ENCODE results near the gene ZNF221. TPM values are rescaled to one million over a fixed set of nuclear protein-coding genes. Genes with fewer than 3 reads are reported as not detected.
"Not testable (repeated sequence)": the region's sequence is repeated elsewhere in the genome, so short reads cannot be mapped to it uniquely, and the experiment has no call there.

The ZNF221 gene
- total RNA-seq, 1 donor from 2014 or later, result 11.2 TPM

DNA sequence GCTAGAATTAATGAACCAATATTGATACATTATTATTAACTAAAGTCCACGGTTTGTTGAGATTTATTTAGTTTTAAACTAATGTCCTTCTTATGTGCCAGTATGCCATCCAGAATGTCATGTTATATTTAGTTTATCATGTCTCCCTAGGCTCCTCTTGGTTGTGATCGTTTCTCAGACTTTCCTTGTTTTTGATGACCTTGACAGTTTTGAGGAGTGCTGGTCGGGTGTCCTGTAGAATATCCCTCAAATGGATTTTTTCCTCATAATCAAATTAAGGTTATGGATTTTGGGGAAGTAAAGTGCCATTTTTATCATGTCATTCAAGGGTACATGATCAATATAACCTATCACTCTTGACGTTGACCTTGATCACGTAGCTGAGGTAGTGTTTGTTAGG, 9.8 kb upstream of the ZNF221 start:
- H3K27ac Mint-ChIP-seq, result no peak overlapping the region
- peaks cover 33% of the 10 kb centered on the region for H3K27me3 Mint-ChIP-seq (ENCODE audit: low read depth)
- no peak overlapping the region for H3K4me3 Mint-ChIP-seq
- TF ChIP-seq, protein P1, sequence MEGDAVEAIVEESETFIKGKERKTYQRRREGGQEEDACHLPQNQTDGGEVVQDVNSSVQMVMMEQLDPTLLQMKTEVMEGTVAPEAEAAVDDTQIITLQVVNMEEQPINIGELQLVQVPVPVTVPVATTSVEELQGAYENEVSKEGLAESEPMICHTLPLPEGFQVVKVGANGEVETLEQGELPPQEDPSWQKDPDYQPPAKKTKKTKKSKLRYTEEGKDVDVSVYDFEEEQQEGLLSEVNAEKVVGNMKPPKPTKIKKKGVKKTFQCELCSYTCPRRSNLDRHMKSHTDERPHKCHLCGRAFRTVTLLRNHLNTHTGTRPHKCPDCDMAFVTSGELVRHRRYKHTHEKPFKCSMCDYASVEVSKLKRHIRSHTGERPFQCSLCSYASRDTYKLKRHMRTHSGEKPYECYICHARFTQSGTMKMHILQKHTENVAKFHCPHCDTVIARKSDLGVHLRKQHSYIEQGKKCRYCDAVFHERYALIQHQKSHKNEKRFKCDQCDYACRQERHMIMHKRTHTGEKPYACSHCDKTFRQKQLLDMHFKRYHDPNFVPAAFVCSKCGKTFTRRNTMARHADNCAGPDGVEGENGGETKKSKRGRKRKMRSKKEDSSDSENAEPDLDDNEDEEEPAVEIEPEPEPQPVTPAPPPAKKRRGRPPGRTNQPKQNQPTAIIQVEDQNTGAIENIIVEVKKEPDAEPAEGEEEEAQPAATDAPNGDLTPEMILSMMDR (IDR thresholded peaks at IDR 0.05; ENCODE audit: unreplicated experiment), result no peak
- H3K4me1 Mint-ChIP-seq, result no peaks in the 10 kb centered on the region
- DNase-seq (ENCODE audit: low spot score in 2 of 2, unreplicated experiment in 2 of 2), result no peak
- H3K9me3 Mint-ChIP-seq, result peaks cover 32% of the 10 kb centered on the region
- no peaks in the 10 kb centered on the region for H3K36me3 Mint-ChIP-seq

DNA sequence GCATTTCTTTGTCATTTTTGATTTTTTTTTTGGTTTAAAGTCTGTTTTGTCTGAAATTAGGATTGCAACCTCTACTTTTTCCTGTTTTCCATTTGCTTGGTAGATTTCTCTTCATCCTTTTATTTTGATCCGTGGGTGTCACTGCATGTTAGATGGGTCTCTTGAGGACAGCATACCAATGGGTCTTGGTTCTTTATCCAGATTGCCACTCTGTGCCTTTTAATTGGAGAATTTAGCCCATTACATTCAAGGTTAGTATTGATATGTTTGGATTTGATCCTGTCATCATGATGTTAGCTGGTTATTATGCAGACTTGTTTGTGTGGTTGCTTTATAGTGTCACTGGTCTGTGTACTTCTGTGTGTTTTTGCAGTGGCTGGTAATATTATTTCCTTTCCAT, 3.6 kb upstream of the ZNF221 start:
- DNase-seq (ENCODE audit: low spot score in 2 of 2, unreplicated experiment in 2 of 2); H3K27ac Mint-ChIP-seq; H3K4me1 Mint-ChIP-seq; H3K4me3 Mint-ChIP-seq: not testable (repeated sequence)
- H3K27me3 Mint-ChIP-seq (ENCODE audit: low read depth), result peaks cover 26% of the 10 kb centered on the region
- H3K9me3 Mint-ChIP-seq, result peaks cover 49% of the 10 kb centered on the region
- peaks cover 15% of the 10 kb centered on the region for H3K36me3 Mint-ChIP-seq

DNA sequence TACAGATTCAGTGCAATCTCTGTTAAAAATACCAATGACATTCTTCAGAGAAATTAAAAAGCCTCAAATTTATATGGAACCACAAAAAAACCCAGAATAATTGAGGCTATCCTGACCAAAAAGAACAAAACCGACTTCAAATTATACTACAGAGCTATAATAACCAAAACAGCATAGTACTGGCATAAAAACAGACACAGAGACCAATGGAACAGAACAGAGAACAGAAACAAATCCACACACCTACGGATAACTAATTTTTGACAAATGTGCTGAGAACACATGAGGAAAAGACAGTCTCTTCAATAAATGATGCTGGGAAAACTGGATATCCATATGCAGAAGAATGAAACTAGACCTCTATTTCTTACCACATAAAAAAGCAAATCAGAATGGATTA, 1.2 kb upstream of the ZNF221 start:
- not testable (repeated sequence) for DNase-seq (ENCODE audit: low spot score in 2 of 2, unreplicated experiment in 2 of 2); H3K27ac Mint-ChIP-seq; H3K4me1 Mint-ChIP-seq
- Mint-ChIP-seq H3K36me3 (peaks cover 29% of the 10 kb centered on the region), H3K27me3 (ENCODE audit: low read depth) (peaks cover 19% of the 10 kb centered on the region), H3K4me3 (peak overlapping the region; percentile 40), H3K9me3 (peaks cover 59% of the 10 kb centered on the region)

DNA sequence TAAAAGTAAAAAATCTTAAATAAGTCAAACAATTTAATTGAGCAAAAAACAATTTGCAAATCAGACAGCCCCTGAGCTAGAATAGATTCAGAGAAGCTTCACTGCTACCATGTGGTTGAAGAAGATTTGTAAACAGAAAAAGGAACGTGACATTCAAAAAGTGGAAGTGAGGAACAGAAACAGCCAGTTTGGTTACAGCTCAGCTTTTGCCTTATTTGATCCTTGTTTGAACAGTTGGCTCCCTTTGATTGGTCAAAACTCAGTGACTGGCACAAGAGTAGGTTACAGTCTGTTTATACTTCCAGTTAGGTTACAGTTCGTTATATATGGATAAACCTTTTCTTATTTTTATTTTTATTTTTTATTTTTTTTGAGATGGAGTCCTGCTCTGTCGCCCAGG, 5.8 kb downstream of the ZNF221 start:
- H3K27ac Mint-ChIP-seq, result no peak overlapping the region
- no peaks in the 10 kb centered on the region for H3K27me3 Mint-ChIP-seq (ENCODE audit: low read depth)
- DNase-seq (ENCODE audit: low spot score in 2 of 2, unreplicated experiment in 2 of 2), result no peak
- peaks cover 69% of the 10 kb centered on the region for H3K36me3 Mint-ChIP-seq
- no peaks in the 10 kb centered on the region for H3K4me1 Mint-ChIP-seq
- peaks cover 70% of the 10 kb centered on the region for H3K9me3 Mint-ChIP-seq
- no peak overlapping the region for H3K4me3 Mint-ChIP-seq
- TF ChIP-seq, protein P1 (IDR thresholded peaks at IDR 0.05; ENCODE audit: unreplicated experiment), result no peak

DNA sequence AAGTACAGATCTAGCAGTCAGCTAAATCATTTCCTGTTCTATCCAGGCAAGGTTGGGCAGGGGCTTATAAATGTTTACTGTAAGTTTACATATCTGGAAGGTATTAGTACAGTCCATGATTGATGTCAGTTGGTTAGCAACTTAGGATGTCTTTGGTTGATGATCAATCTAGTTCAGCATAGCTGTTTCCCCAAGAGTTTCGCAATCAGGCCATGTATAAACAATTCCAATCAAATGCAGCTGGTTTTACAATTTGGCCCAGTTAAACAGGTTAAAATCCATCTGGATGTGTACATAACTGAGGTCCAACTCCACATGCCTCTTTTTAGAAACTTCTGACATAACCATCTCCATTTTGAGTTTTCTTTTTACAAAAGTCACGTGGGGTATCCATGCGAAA, 6.9 kb downstream of the ZNF221 start:
- peaks cover 74% of the 10 kb centered on the region for H3K36me3 Mint-ChIP-seq
- H3K9me3 Mint-ChIP-seq, result peaks cover 76% of the 10 kb centered on the region
- no peak overlapping the region for H3K27ac Mint-ChIP-seq
- no peak for DNase-seq (ENCODE audit: low spot score in 2 of 2, unreplicated experiment in 2 of 2)
- H3K27me3 Mint-ChIP-seq (ENCODE audit: low read depth), result no peaks in the 10 kb centered on the region
- TF ChIP-seq, protein P1 (IDR thresholded peaks at IDR 0.05; ENCODE audit: unreplicated experiment), result no peak
- H3K4me1 Mint-ChIP-seq, result no peaks in the 10 kb centered on the region
- no peak overlapping the region for H3K4me3 Mint-ChIP-seq

DNA sequence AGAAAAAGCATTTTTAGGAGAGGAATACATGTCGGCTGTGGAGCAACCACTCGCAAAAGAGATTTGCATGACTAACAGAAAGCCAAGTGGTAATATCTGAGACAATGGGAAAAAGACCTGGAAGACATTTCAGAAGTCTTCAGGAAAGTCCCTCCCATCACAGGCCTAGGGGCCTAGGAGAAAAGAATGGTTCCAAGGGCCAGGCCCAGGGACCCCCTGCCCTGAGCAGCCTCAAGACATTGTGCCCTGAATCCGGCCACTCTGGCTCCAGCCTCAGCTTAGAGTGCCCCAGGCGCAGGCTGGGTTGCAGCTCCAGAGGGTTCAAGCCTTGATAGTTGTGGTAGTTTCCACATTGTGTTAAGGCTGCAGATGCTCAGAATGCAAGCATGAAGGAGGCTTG, 9.4 kb downstream of the ZNF221 start:
- Mint-ChIP-seq H3K4me1 (no peaks in the 10 kb centered on the region), H3K27me3 (ENCODE audit: low read depth) (no peaks in the 10 kb centered on the region), H3K9me3 (peaks cover 83% of the 10 kb centered on the region), H3K36me3 (peaks cover 78% of the 10 kb centered on the region), H3K27ac (no peak overlapping the region), H3K4me3 (no peak overlapping the region)
- TF ChIP-seq, protein P1 (IDR thresholded peaks at IDR 0.05; ENCODE audit: unreplicated experiment), result no peak
- no peak for DNase-seq (ENCODE audit: low spot score in 2 of 2, unreplicated experiment in 2 of 2)

DNA sequence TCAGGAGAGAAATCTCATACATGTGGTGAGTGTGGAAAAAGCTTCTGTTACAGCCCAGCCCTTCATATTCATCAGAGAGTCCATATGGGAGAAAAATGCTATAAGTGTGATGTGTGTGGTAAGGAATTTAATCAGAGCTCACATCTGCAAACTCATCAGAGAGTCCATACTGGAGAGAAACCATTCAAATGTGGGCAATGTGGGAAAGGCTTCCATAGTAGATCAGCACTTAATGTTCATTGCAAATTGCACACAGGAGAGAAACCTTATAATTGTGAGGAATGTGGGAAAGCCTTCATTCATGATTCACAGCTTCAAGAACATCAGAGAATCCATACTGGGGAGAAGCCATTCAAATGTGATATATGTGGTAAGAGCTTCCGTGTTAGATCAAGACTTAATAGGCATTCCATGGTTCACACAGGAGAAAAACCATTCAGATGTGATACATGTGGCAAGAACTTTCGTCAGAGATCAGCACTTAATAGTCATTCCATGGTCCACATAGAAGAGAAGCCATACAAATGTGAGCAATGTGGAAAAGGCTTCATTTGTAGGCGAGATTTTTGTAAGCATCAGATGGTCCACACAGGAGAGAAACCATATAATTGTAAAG, 15.2 kb downstream of the ZNF221 start:
- no peak overlapping the region for H3K27ac Mint-ChIP-seq

More for the DNA sequence above, 15.2 kb downstream of the ZNF221 start:
- no peaks in the 10 kb centered on the region for H3K4me1 Mint-ChIP-seq
- no peaks in the 10 kb centered on the region for H3K27me3 Mint-ChIP-seq (ENCODE audit: low read depth)
- H3K9me3 Mint-ChIP-seq, result peaks cover 82% of the 10 kb centered on the region
- peaks cover 90% of the 10 kb centered on the region for H3K36me3 Mint-ChIP-seq
- no peak for DNase-seq (ENCODE audit: low spot score in 2 of 2, unreplicated experiment in 2 of 2)
- TF ChIP-seq, protein P1 (IDR thresholded peaks at IDR 0.05; ENCODE audit: unreplicated experiment), result no peak
- no peak overlapping the region for H3K4me3 Mint-ChIP-seq

Data from mesothelial cell of epicardium (in vitro differentiated cells).